PC-3 (cell line): Measurements from ENCODE around the gene CADPS2. TPM values are rescaled to one million over a fixed set of nuclear protein-coding genes. Genes with fewer than 3 reads are reported as not detected.

Experiments used
- ATAC-seq: fragments of 200-7000 bp; cut with Tn5 transposase; 2 replicates; pipeline ENCODE4 v1.9.1; 2020; ENCODE audit warnings: mild to moderate bottlenecking, moderate library complexity
- BruUV-seq: library from RNA; stranded (reverse); fragments of 400-500 nt; replicated peaks from 2 replicates; lab custom pipeline; 2021; lab: Mats Ljungman, UMichigan
- CTCF ChIA-PET: fragments of 300-600 bp; sonication (Branson Sonifier 250); formaldehyde crosslinking; loops from one replicate; lab custom pipeline; 2022; ENCODE audit warnings: antibody characterized with exemption; lab: Charles Lee
- POLR2A ChIA-PET: fragments of 300-600 bp; sonication (Branson Sonifier 250); formaldehyde crosslinking; loops from one replicate; lab custom pipeline; 2022; ENCODE audit warnings: antibody characterized with exemption; ENCODE audit not compliant: unreplicated experiment; lab: Charles Lee
- DNase-seq: peaks from one replicate; pipeline ENCODE4 v3.0.0-alpha.2; 2015
- H2AFZ ChIP-seq: fragments of 300-600 bp; sonication (generic); 2 replicates; pipeline ENCODE4 v1.6.0; 2016; ENCODE audit warnings: antibody characterized with exemption, low read length
- H3F3A ChIP-seq: fragments of 300-600 bp; sonication (generic); one replicate; pipeline ENCODE4 v1.6.0; 2017; ENCODE audit warnings: antibody characterized with exemption, low read length, control low read depth, mild to moderate bottlenecking; ENCODE audit not compliant: unreplicated experiment
- H3K27ac ChIP-seq: fragments of 300-600 bp; sonication (generic); 2 replicates; pipeline ENCODE4 v1.5.1; 2016; ENCODE audit warnings: mild to moderate bottlenecking, low read length
- H3K27me3 ChIP-seq: fragments of 300-600 bp; sonication (generic); 2 replicates; pipeline ENCODE4 v1.6.1; 2016; ENCODE audit warnings: low read length, mixed read lengths
- H3K36me3 ChIP-seq: fragments of 300-600 bp; sonication (generic); 2 replicates; pipeline ENCODE4 v1.6.1; 2016; ENCODE audit warnings: low read depth, mixed run types, low read length, mixed read lengths
- H3K4me1 ChIP-seq: fragments of 300-600 bp; sonication (generic); 2 replicates; pipeline ENCODE4 v1.5.1; 2016; ENCODE audit warnings: low read length; ENCODE audit not compliant: insufficient read depth
- H3K4me2 ChIP-seq: fragments of 300-600 bp; sonication (generic); 2 replicates; pipeline ENCODE4 v1.6.0; 2016; ENCODE audit warnings: low read length
- H3K4me3 ChIP-seq: fragments of 300-600 bp; sonication (generic); 2 replicates; pipeline ENCODE4 v1.5.1; 2016; ENCODE audit warnings: mild to moderate bottlenecking, low read length, mixed read lengths
- H3K79me2 ChIP-seq: fragments of 300-600 bp; sonication (generic); 2 replicates; pipeline ENCODE4 v1.6.1; 2017; ENCODE audit warnings: low read length, mixed read lengths
- H3K9ac ChIP-seq: fragments of 300-600 bp; sonication (generic); 2 replicates; pipeline ENCODE4 v1.6.0; 2016; ENCODE audit warnings: mild to moderate bottlenecking, low read length
- H3K9me2 ChIP-seq: fragments of 300-600 bp; sonication (generic); replicated peaks from 2 replicates; pipeline ENCODE4 v1.6.1; 2016; ENCODE audit warnings: mixed run types, low read length, mixed read lengths
- H3K9me3 ChIP-seq: fragments of 300-600 bp; sonication (generic); 2 replicates; pipeline ENCODE4 v1.6.1; 2016; ENCODE audit warnings: low read length, mixed read lengths
- H4K20me1 ChIP-seq: fragments of 300-600 bp; sonication (generic); 2 replicates; pipeline ENCODE4 v1.6.1; 2016; ENCODE audit warnings: low read length, mixed read lengths
- CTCF ChIP-seq: fragments of 300-600 bp; sonication (generic); conservative IDR thresholded peaks from 2 replicates; pipeline ENCODE4 v1.5.1; 2017; ENCODE audit warnings: antibody characterized with exemption, low read depth, mild to moderate bottlenecking, low read length
- EZH2 ChIP-seq: fragments of 300-600 bp; sonication (generic); IDR thresholded peaks from one replicate; pipeline ENCODE4 v1.6.1; 2017; ENCODE audit warnings: antibody characterized with exemption, mild to moderate bottlenecking, low read length; ENCODE audit not compliant: unreplicated experiment
- EZH2phosphoT487 ChIP-seq: fragments of 300-600 bp; sonication (generic); IDR thresholded peaks from 2 replicates; pipeline ENCODE4 v1.6.1; 2018; ENCODE audit warnings: mild to moderate bottlenecking, antibody characterized with exemption, low read length, borderline replicate concordance
- intact Hi-C: fragments of 100-400 bp; cut with micrococcal nuclease; formaldehyde crosslinking; loops from 2 replicates; pipeline ENCODE4 v1.9.0; 2023
- total RNA-seq: library from RNA; depleted of rRNA; stranded (reverse); fragments of >200 nt; gene quantifications from 2 replicates; pipeline ENCODE4 v1.2.3, GENCODE V29; 2014

CADPS2 gene
- total RNA-seq, 1 experiment from 2014 or later, result 9.4 TPM

GRCh38 chr7:122758501-122758900, 127.8 kb downstream of the CADPS2 start:
- intact Hi-C loops, result no loop called here
- no peak overlapping the region for H3K4me2 ChIP-seq

GRCh38 chr7:122756860-122757259, 129.4 kb downstream of the CADPS2 start:
- no peaks in the 10 kb centered on the region for H3K79me2 ChIP-seq
- H3K36me3 ChIP-seq, result no peaks in the 10 kb centered on the region
- ATAC-seq (no peak), DNase-seq (no peak)
- TF ChIP-seq EZH2, result no peak
- no peak for TF ChIP-seq EZH2phosphoT487
- H3K4me2 ChIP-seq, result no peak overlapping the region
- no peaks in the 10 kb centered on the region for H3K4me1 ChIP-seq
- ChIA-PET CTCF (no interaction called here), POLR2A (no interaction called here)
- intact Hi-C loops, result no loop called here
- H3K4me3 ChIP-seq, result no peak overlapping the region
- H4K20me1 ChIP-seq, result no peaks in the 10 kb centered on the region
- no TSS peak for BruUV-seq
- no peaks in the 10 kb centered on the region for H3K27me3 ChIP-seq
- no peaks in the 10 kb centered on the region for H3F3A ChIP-seq
- H2AFZ ChIP-seq, result no peak overlapping the region
- no peaks in the 10 kb centered on the region for H3K9me3 ChIP-seq
- H3K27ac ChIP-seq, result no peak overlapping the region
- no peaks in the 10 kb centered on the region for H3K9me2 ChIP-seq
- H3K9ac ChIP-seq, result no peak overlapping the region

More at GRCh38 chr7:122758501-122758900, 127.8 kb downstream of the CADPS2 start:
- H4K20me1 ChIP-seq, result no peaks in the 10 kb centered on the region
- no peaks in the 10 kb centered on the region for H3K27me3 ChIP-seq
- H3K4me3 ChIP-seq, result no peak overlapping the region
- BruUV-seq, result no TSS peak
- no peaks in the 10 kb centered on the region for H3K9me2 ChIP-seq
- H2AFZ ChIP-seq, result no peak overlapping the region
- ChIA-PET POLR2A (no interaction called here), CTCF (no interaction called here)
- ATAC-seq (no peak), DNase-seq (no peak)
- H3K4me1 ChIP-seq, result no peaks in the 10 kb centered on the region
- no peaks in the 10 kb centered on the region for H3K79me2 ChIP-seq
- no peaks in the 10 kb centered on the region for H3K36me3 ChIP-seq
- H3K9ac ChIP-seq, result no peak overlapping the region
- no peak overlapping the region for H3K27ac ChIP-seq
- H3K9me3 ChIP-seq, result no peaks in the 10 kb centered on the region
- TF ChIP-seq EZH2 (no peak), CTCF (no peak), EZH2phosphoT487 (no peak)
- no peaks in the 10 kb centered on the region for H3F3A ChIP-seq

GRCh38 chr7:122755696-122756095, 130.6 kb downstream of the CADPS2 start:
- ChIA-PET POLR2A (interaction anchor here (0.7 kb wide), 1 partner anchor 10 kb away, joined by 4 read pairs; no protein-coding TSS in a partner anchor), CTCF (no interaction called here)
- H3K4me2 ChIP-seq, result no peak overlapping the region
- DNase-seq, result no peak
- H3K27me3 ChIP-seq, result no peaks in the 10 kb centered on the region
- no peak overlapping the region for H3K27ac ChIP-seq
- H4K20me1 ChIP-seq, result no peaks in the 10 kb centered on the region
- no peak for ATAC-seq
- TF ChIP-seq EZH2phosphoT487 (no peak), CTCF (no peak), EZH2 (no peak)
- H3F3A ChIP-seq, result no peaks in the 10 kb centered on the region
- no peaks in the 10 kb centered on the region for H3K9me3 ChIP-seq
- no peaks in the 10 kb centered on the region for H3K36me3 ChIP-seq
- no peak overlapping the region for H3K9ac ChIP-seq
- H3K4me1 ChIP-seq, result no peaks in the 10 kb centered on the region
- no peaks in the 10 kb centered on the region for H3K9me2 ChIP-seq
- no TSS peak for BruUV-seq
- H2AFZ ChIP-seq, result no peak overlapping the region
- intact Hi-C loops, result no loop called here
- no peak overlapping the region for H3K4me3 ChIP-seq
- no peaks in the 10 kb centered on the region for H3K79me2 ChIP-seq
